BJ (cell line): ENCODE results near the gene DLG2. TPM values are rescaled to one million over a fixed set of nuclear protein-coding genes. Genes with fewer than 3 reads are reported as not detected.

Source experiments
- CTCF ChIA-PET: fragments of 350-600 bp; formaldehyde crosslinking; extraction: SDS; loops from one replicate; lab custom pipeline; 2021; ENCODE audit warnings: antibody characterized with exemption, inconsistent platforms; lab: Yijun Ruan, JAX
- POLR2A ChIA-PET: fragments of 300-600 bp; sonication (Branson Sonifier 250); formaldehyde crosslinking; extraction: SDS; loops from one replicate; lab custom pipeline; 2021; ENCODE audit warnings: antibody characterized with exemption; lab: Charles Lee
- DNase-seq: peaks from one replicate; pipeline ENCODE4 v3.0.0-alpha.2; 2011; ENCODE audit warnings: low read depth
- H3K27me3 ChIP-seq: 2 replicates; pipeline ENCODE4 v1.6.0; 2011; ENCODE audit warnings: low read length; ENCODE audit not compliant: control insufficient read depth, insufficient read depth
- H3K36me3 ChIP-seq: 2 replicates; pipeline ENCODE4 v1.5.1; 2011; ENCODE audit warnings: low read length; ENCODE audit not compliant: control insufficient read depth, insufficient read depth
- H3K4me3 ChIP-seq: 2 replicates; pipeline ENCODE4 v1.5.1; 2011; ENCODE audit warnings: low read depth, mild to moderate bottlenecking, control low read depth, low read length
- CTCF ChIP-seq: IDR thresholded peaks from 2 replicates; pipeline ENCODE4 v1.5.1; 2011; ENCODE audit warnings: low read depth, mild to moderate bottlenecking, control low read depth, inconsistent platforms, low read length, moderate library complexity; ENCODE audit not compliant: insufficient read depth
- polyA plus RNA-seq: library from polyadenylated mRNA; depleted of rRNA; stranded (reverse); fragments of >200 nt; gene quantifications from 2 replicates; pipeline ENCODE4 v1.2.3, GENCODE V29; 2011

DLG2 gene
- polyA plus RNA-seq, 1 experiment: 0.28 TPM

GRCh38 chr11:83945976-83946375 lies 1681.2 kb downstream of the DLG2 start:
- TF ChIP-seq CTCF: no peak
- DNase-seq: no peak
- POLR2A ChIA-PET: no interaction called here
- CTCF ChIA-PET: no interaction called here
- Histone ChIP-seq H3K27me3 (no peaks in the 10 kb centered on the region), H3K4me3 (no peak overlapping the region), H3K36me3 (no peaks in the 10 kb centered on the region)

GRCh38 chr11:83941050-83941449 lies 1686.1 kb downstream of the DLG2 start:
- no peak for DNase-seq
- Histone ChIP-seq H3K27me3 (no peaks in the 10 kb centered on the region), H3K4me3 (no peak overlapping the region), H3K36me3 (no peaks in the 10 kb centered on the region)
- CTCF ChIA-PET: no interaction called here
- TF ChIP-seq CTCF: no peak
- POLR2A ChIA-PET: no interaction called here

GRCh38 chr11:83938148-83938547 lies 1689.0 kb downstream of the DLG2 start:
- ChIA-PET POLR2A (no interaction called here), CTCF (no interaction called here)
- no peak for TF ChIP-seq CTCF
- Histone ChIP-seq H3K4me3 (no peak overlapping the region), H3K36me3 (no peaks in the 10 kb centered on the region), H3K27me3 (no peaks in the 10 kb centered on the region)
- DNase-seq: no peak

GRCh38 chr11:83933008-83933407 lies 1694.1 kb downstream of the DLG2 start:
- Histone ChIP-seq H3K27me3 (no peaks in the 10 kb centered on the region), H3K36me3 (no peaks in the 10 kb centered on the region), H3K4me3 (no peak overlapping the region)
- ChIA-PET CTCF (no interaction called here), POLR2A (no interaction called here)
- no peak for DNase-seq
- TF ChIP-seq CTCF: no peak

GRCh38 chr11:83927422-83927821 lies 1699.7 kb downstream of the DLG2 start:
- POLR2A ChIA-PET: no interaction called here
- H3K27me3 ChIP-seq: no peaks in the 10 kb centered on the region
- CTCF ChIA-PET: interaction anchor here (1.5 kb wide), 1 partner anchor 91 kb away, joined by 4 read pairs; no protein-coding TSS in a partner anchor

More at GRCh38 chr11:83927422-83927821, 1699.7 kb downstream of the DLG2 start:
- DNase-seq: no peak
- no peak for TF ChIP-seq CTCF
- no peak overlapping the region for H3K4me3 ChIP-seq
- no peaks in the 10 kb centered on the region for H3K36me3 ChIP-seq
